NK-92 (cell line): ENCODE data around the gene PPP2R1A.

Experiments
- DNase-seq: peaks from one replicate; lab custom pipeline; 2025; ENCODE audit not compliant: unreplicated experiment; lab: John Stamatoyannopoulos, UW

The PPP2R1A gene

GRCh38 chr19:52189735-52190486 lies at the start of gene PPP2R1A:
PPP2R1A (plus strand) TSS chr19:52190052; CDS start chr19:52190097, 45 bp downstream.
- peak; percentile 100 for DNase-seq

DNA sequence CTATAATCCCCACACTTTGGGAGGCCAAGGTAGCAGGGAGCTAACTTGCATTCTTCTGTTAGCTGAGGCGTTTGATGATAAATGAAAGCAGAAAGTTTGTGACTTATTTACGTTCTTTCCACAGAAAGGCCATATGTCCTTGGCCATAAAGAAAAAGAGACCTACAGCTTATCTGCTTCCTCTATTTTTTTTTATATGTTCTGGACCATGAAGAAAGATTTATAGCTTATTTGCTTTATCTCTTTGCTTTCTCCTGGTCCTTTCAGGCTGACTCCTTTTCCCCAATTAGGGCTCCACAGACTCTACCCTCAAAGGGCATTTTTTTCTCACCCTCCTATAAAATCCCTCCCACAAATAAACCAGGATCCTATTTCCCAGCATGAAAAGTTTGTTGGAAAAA lies 48.6 kb upstream of the PPP2R1A start:
- no peak for DNase-seq

- DNase-seq, result no peak
Observed at GRCh38 chr19:52142001-52142595, 47.8 kb upstream of the PPP2R1A start.

DNA sequence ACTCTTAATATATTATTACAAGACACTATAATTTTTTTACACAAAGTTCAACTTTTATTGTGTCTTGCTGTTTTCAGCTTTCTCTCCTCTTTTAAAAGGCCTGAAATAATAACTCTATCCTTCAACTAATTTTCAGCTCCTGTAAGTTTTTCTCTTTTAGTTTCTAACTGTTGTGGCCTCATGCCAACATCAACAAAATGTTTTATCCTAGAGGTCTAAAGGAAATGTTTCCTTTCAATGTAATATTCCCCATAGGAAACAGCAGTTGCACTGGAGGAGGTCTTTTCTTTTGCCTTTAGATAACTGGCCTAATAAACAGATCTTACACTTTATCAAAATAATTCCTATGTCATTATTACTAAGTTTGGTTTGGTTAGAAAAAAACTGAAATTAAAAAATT lies 41.6 kb upstream of the PPP2R1A start:
- no peak for DNase-seq

- DNase-seq, result no peak
Observed at GRCh38 chr19:52155596-52156359, 34.1 kb upstream of the PPP2R1A start.

DNA sequence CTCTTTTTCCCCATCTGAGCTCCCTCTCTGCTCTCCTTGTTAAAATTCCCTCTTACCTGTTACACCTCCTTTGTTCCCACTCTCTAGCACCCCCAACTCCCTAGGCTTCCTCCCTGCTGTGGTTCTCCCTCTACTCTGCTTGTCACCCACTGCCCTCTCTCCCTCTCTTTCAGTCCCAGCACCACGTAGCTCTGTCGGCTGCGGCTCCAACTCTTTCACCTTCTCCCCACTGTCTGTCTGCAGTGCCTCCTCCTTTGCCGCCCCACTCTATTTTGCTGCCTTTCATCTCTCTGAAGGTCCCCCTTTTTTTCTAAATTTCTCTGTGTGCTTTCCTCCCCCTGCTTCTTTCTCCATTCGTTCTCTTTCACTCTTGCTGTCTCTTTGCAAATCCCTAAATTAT lies 19.5 kb upstream of the PPP2R1A start:
- no peak for DNase-seq

DNA sequence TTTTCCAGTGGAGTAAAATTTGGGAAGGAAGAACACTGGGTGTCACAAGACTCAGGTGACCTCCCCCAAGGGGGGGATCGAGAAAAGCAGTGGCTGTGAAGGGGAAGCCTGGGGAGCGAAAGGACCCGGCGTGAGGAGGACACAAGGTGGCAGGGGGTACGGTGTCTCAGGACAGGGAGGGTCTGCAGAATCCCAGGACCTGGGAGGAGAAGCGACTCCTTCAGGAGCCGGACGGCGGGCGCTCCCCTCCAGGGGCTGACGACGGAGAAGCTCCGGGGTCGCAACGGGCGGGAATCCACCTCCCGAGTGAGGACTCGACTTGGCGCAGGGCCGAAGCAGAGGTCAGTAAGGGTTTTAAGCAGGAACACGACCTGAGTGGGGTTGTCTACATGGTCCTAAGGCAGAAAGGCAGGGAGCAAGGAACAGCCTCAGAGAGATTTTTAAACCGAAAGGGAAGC lies 19.0 kb upstream of the PPP2R1A start:
- DNase-seq, result no peak

GRCh38 chr19:52171321-52172169 lies 18.3 kb upstream of the PPP2R1A start, which contains the start of gene ZNF836:
ZNF836 (minus strand) TSS chr19:52171621; CDS start chr19:52168072, 3,549 bp downstream.
- peak; percentile 30 for DNase-seq

GRCh38 chr19:52172347-52172746 lies 17.5 kb upstream of the PPP2R1A start:
- DNase-seq, result no peak

DNA sequence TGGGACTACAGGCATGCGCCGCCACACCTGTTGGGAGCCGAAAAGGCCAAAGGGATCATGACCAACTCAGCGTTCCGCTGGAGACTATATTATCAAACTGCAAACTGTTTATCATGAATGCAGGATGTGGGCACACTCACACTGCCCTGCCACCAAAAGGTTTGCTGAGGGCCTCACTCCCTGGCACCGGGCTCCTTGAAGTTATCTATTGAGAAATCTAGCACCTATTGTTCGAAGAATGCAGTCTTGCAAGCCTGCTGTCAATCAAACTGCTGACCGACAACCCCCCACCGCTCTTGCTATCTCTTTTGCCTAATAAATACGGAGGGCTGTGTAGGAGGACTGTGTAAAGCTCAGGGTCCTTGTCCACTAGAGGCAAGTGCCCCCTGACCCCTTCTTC lies 13.3 kb upstream of the PPP2R1A start:
- DNase-seq, result no peak

GRCh38 chr19:52187407-52187806 lies 2.4 kb upstream of the PPP2R1A start:
- no peak for DNase-seq

- DNase-seq, result no peak
Observed at GRCh38 chr19:52188822-52189734, 774 bp upstream of the PPP2R1A start.

GRCh38 chr19:52190487-52191293 lies 838 bp downstream of the PPP2R1A start:
- no peak for DNase-seq

GRCh38 chr19:52191389-52191788 lies 1.5 kb downstream of the PPP2R1A start:
- no peak for DNase-seq

GRCh38 chr19:52191951-52192350 lies 2.1 kb downstream of the PPP2R1A start:
- DNase-seq, result no peak

- no peak for DNase-seq
Observed at GRCh38 chr19:52196256-52196967, 6.6 kb downstream of the PPP2R1A start.

DNA sequence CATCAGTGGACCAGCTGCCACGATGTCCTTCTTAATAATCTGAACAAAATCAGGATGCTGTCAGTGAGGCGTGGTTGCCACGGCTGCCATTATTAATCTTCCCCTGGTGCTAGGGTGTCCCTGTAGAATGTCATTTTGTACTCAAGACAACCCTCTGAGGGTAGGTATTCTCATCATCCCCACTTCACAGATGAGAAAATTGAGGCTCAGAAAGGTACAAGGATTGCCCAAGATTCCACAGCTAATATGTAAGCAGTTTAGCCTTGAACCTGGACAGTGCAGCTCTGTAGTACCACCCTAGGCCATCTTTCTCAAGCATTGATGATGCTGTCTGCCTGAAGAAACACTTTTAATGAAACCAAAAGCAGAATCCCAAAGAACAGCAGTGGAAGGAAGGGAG lies 8.1 kb downstream of the PPP2R1A start:
- DNase-seq, result no peak

GRCh38 chr19:52198678-52199077 lies 8.8 kb downstream of the PPP2R1A start:
- no peak for DNase-seq
